K562 (cell line): Measurements from ENCODE around the gene SLC17A8. TPM values are rescaled to one million over a fixed set of nuclear protein-coding genes. Genes with fewer than 3 reads are reported as not detected.

Source experiments
- ATAC-seq: fragments of 200-7000 bp; cut with Tn5 transposase; 3 replicates; pipeline ENCODE4 v1.9.1; 2020; ENCODE audit warnings: moderate library complexity
- BruUV-seq: library from RNA; stranded (reverse); fragments of 400-500 nt; replicated peaks from 2 replicates; lab custom pipeline; 2021; lab: Mats Ljungman, UMichigan
- CTCF ChIA-PET: fragments of 300-600 bp; formaldehyde crosslinking; extraction: SDS; loops from one replicate; lab custom pipeline; 2021; ENCODE audit warnings: low intra/inter-chr PET ratio; lab: Yijun Ruan, JAX
- POLR2A ChIA-PET: fragments of 300-600, 350-650 bp; sonication (Branson Sonifier 250); formaldehyde crosslinking; extraction: SDS; loops from one replicate; lab custom pipeline; 2021; ENCODE audit warnings: antibody characterized with exemption, inconsistent platforms; lab: Yijun Ruan, JAX
- DNase-seq, 4 experiments: peaks; one replicate each; pipeline versions ENCODE4 v3.0.0 to v3.0.0-alpha.2; 2011 to 2018; ENCODE audit warnings: low spot score in 3 of 4, mixed read lengths in 3 of 4; ENCODE audit errors: extremely low read depth in 1 of 4
- FAIRE-seq: peaks from 2 replicates; lab custom pipeline; 2011; peaks lifted over from hg19 to GRCh38; lab: Jason Lieb, UNC
- H2AFZ ChIP-seq: 2 replicates; pipeline ENCODE4 v1.6.0; 2011; ENCODE audit warnings: low read depth, low read length, control low read depth, inconsistent platforms
- H3K27ac ChIP-seq: fragments of 200-600 bp; 3 replicates; pipeline ENCODE4 v1.8.0; 2011; ENCODE audit warnings: low read depth, mild to moderate bottlenecking, control low read depth, inconsistent platforms, low read length, moderate library complexity, mixed read lengths; ENCODE audit errors: extremely low read depth
- H3K27me3 ChIP-seq, 2 experiments: fragments of 300-600 bp in 1 of 2; 2 replicates in 1 of 2; 3 replicates in 1 of 2; pipeline versions ENCODE4 v1.6.0 to v1.8.0; 2011; ENCODE audit warnings: inconsistent platforms in 2 of 2, low read length in 2 of 2, mild to moderate bottlenecking in 1 of 2, mixed read lengths in 1 of 2, moderate library complexity in 1 of 2; ENCODE audit not compliant: control insufficient read depth in 2 of 2, insufficient read depth in 2 of 2
- H3K36me3 ChIP-seq: fragments of 300-600 bp; 3 replicates; pipeline ENCODE4 v1.8.0; 2011; ENCODE audit warnings: mild to moderate bottlenecking, low read length, inconsistent platforms; ENCODE audit not compliant: control insufficient read depth, insufficient read depth
- H3K4me1 ChIP-seq, 2 experiments: fragments of 200-600 bp in 1 of 2; replicated peaks in 1 of 2; 2 replicates in 1 of 2; 3 replicates in 1 of 2; pipeline versions ENCODE4 v1.5.1 to v1.8.0; 2011; ENCODE audit warnings: inconsistent platforms in 2 of 2, low read length in 2 of 2, mild to moderate bottlenecking in 1 of 2, mixed read lengths in 1 of 2, moderate library complexity in 1 of 2; ENCODE audit not compliant: control insufficient read depth in 2 of 2, insufficient read depth in 2 of 2
- H3K4me2 ChIP-seq: 2 replicates; pipeline ENCODE4 v1.6.1; 2011; ENCODE audit warnings: low read length, control low read depth, inconsistent platforms, mixed read lengths; ENCODE audit not compliant: insufficient read depth
- H3K4me3 ChIP-seq: fragments of 200-600 bp; sonication (generic), shearing (Covaris generic); 2 replicates; pipeline ENCODE4 v1.5.1; 2016; ENCODE audit warnings: control low read depth, inconsistent platforms
- H3K79me2 ChIP-seq: fragments of 200-600 bp; 3 replicates; pipeline ENCODE4 v1.8.0; 2011; ENCODE audit warnings: low read length, inconsistent platforms; ENCODE audit not compliant: control insufficient read depth, insufficient read depth
- H3K9ac ChIP-seq, 2 experiments: 2 replicates each; pipeline versions ENCODE4 v1.6.0 to v1.6.1; 2011; ENCODE audit warnings: low read depth in 2 of 2, low read length in 2 of 2, control low read depth in 1 of 2, inconsistent platforms in 1 of 2, mild to moderate bottlenecking in 1 of 2, mixed read lengths in 1 of 2; ENCODE audit not compliant: insufficient read depth in 1 of 2
- H3K9me1 ChIP-seq: one replicate; pipeline ENCODE4 v1.6.0; 2011; ENCODE audit warnings: inconsistent platforms, mild to moderate bottlenecking, low read length, moderate library complexity; ENCODE audit not compliant: control insufficient read depth, insufficient read depth
- H3K9me3 ChIP-seq: replicated peaks from 2 replicates; pipeline ENCODE4 v1.5.1; 2011; ENCODE audit warnings: low read depth, low read length, inconsistent platforms; ENCODE audit not compliant: control insufficient read depth, insufficient read depth
- H4K20me1 ChIP-seq: replicated peaks from 2 replicates; pipeline ENCODE4 v1.6.1; 2011; ENCODE audit warnings: low read length, inconsistent platforms, mixed read lengths; ENCODE audit not compliant: control insufficient read depth, insufficient read depth
- CBX2 ChIP-seq: fragments of 200-600 bp; sonication (generic); IDR thresholded peaks from one replicate; pipeline ENCODE4 v1.6.1; 2012; ENCODE audit warnings: mild to moderate bottlenecking, low read length, inconsistent platforms; ENCODE audit not compliant: insufficient read depth, poor library complexity, severe bottlenecking
- EHMT2 ChIP-seq: fragments of 450-650 bp; IDR thresholded peaks from 2 replicates; pipeline ENCODE4 v1.6.1; 2018; ENCODE audit warnings: antibody characterized with exemption
- ELK3 ChIP-seq: fragments of 450-650 bp; formaldehyde crosslinking; IDR thresholded peaks from 2 replicates; pipeline ENCODE4 v1.4.0; 2020; ENCODE audit warnings: mild to moderate bottlenecking
- ETV6 ChIP-seq, 3 experiments: fragments of 150-350 bp in 1 of 3; sonication (generic) in 1 of 3; formaldehyde crosslinking in 1 of 3; IDR thresholded peaks; 2 replicates each; pipeline versions ENCODE4 v1.6.1 to v1.8.0; 2014 to 2022; ENCODE audit warnings: borderline replicate concordance in 2 of 3, low read depth in 2 of 3, antibody characterized with exemption in 1 of 3, low read length in 1 of 3, mild to moderate bottlenecking in 1 of 3, missing genetic modification reagents in 1 of 3
- GTF2F1 ChIP-seq: IDR thresholded peaks from 2 replicates; pipeline ENCODE4 v1.6.1; 2011; ENCODE audit warnings: low read depth, low read length, improper control_type of control experiment
- MCM2 ChIP-seq: fragments of 450-650 bp; IDR thresholded peaks from 2 replicates; pipeline ENCODE4 v1.6.1; 2017; ENCODE audit warnings: low read depth, mild to moderate bottlenecking
- PHB2 ChIP-seq: fragments of 450-650 bp; IDR thresholded peaks from 2 replicates; pipeline ENCODE4 v1.6.1; 2017; ENCODE audit warnings: low read depth
- PHF8 ChIP-seq: fragments of 200-600 bp; sonication (generic); IDR thresholded peaks from 2 replicates; pipeline ENCODE4 v1.6.1; 2012; ENCODE audit warnings: mixed run types, mild to moderate bottlenecking, inconsistent platforms, low read length, moderate library complexity, borderline replicate concordance
- RAD21 ChIP-seq, 2 experiments: fragments of 250-450 bp in 1 of 2; fragments of 450-650 bp in 1 of 2; sonication (Bioruptor Pico) in 1 of 2; formaldehyde crosslinking in 1 of 2; IDR thresholded peaks in 1 of 2; conservative IDR thresholded peaks in 1 of 2; 2 replicates each; pipeline versions ENCODE4 v1.4.0 to v1.8.0; 2020 to 2022; ENCODE audit warnings: mild to moderate bottlenecking in 2 of 2, moderate library complexity in 1 of 2
- SMAD1 ChIP-seq: fragments of 150-350 bp; IDR thresholded peaks from 2 replicates; pipeline ENCODE4 v1.6.1; 2014; ENCODE audit warnings: low read length, low read depth; ENCODE audit not compliant: partially characterized antibody
- TFAM ChIP-seq: fragments of 250-450 bp; sonication (Bioruptor Pico); conservative IDR thresholded peaks from 2 replicates; pipeline ENCODE4 v1.5.0; 2021; ENCODE audit warnings: mild to moderate bottlenecking, moderate library complexity
- YY1 ChIP-seq, 3 experiments: IDR thresholded peaks; 2 replicates each; pipeline ENCODE4 v1.6.1; 2011; ENCODE audit warnings: low read length in 2 of 3, mild to moderate bottlenecking in 2 of 3, moderate library complexity in 2 of 3, borderline replicate concordance in 1 of 3, control low read depth in 1 of 3, low read depth in 1 of 3; ENCODE audit not compliant: insufficient read depth in 3 of 3, insufficient replicate concordance in 2 of 3, control insufficient read depth in 1 of 3, insufficient read length in 1 of 3; ENCODE audit errors: extremely low read depth in 1 of 3
- ZNF253 ChIP-seq: fragments of 250-450 bp; sonication (Bioruptor Pico); conservative IDR thresholded peaks from 2 replicates; pipeline ENCODE4 v1.6.1; 2021; ENCODE audit warnings: mild to moderate bottlenecking
- WGBS: fragments of 100-300 bp; shearing (Covaris generic); methylation state at CpG from one replicate; pipeline ENCODE4 v1.1.6; 2016; ENCODE audit warnings: low coverage, mixed read lengths; ENCODE audit not compliant: insufficient coverage; ENCODE audit errors: missing lambda C conversion rate; 5-methylcytosine and 5-hydroxymethylcytosine counted together
- in situ Hi-C: fragments of 300-500 bp; cut with MboI; formaldehyde crosslinking; loops from 4 replicates; pipeline ENCODE4 v1.15.0; 2018; ENCODE audit warnings: inconsistent platforms, mixed read lengths
- intact Hi-C: fragments of 100-400 bp; cut with micrococcal nuclease; formaldehyde crosslinking; loops from 2 replicates; pipeline ENCODE4 v1.14.2; 2022
- polyA plus RNA-seq, 8 experiments: library from polyadenylated mRNA; depleted of rRNA in 4 of 8; stranded (reverse) in 5 of 8; unstranded in 3 of 8; fragments of >200 nt; fragmentation: Nextera tagmentation in 2 of 8; fragmentation: Illumina TruSeq in 1 of 8; extraction: Ambion mirVana in 2 of 8; extraction: Trizol in 1 of 8; gene quantifications; 2 replicates each; pipeline versions ENCODE4 v1.2.1 to v1.2.3, GENCODE V29; 2011 to 2014; ENCODE audit warnings: inconsistent platforms in 1 of 8, missing spikeins in 1 of 8
- total RNA-seq, 7 experiments: library from RNA; depleted of rRNA in 6 of 7; stranded (reverse); fragments of >200 nt in 6 of 7; fragmentation: Illumina TruSeq in 2 of 7; extraction: Trizol in 2 of 7; gene quantifications; 2 replicates each; pipeline versions ENCODE4 v1.2.1 to v1.2.3, GENCODE V29; 2011 to 2021; ENCODE audit warnings: low replicate concordance in 1 of 7

The SLC17A8 gene
- total and polyA plus RNA-seq, 9 of the 15 experiments (the other 6 are each of a cell fraction or from before 2014, with no cell fraction given), result 0.03 TPM; not detected in 8

DNA sequence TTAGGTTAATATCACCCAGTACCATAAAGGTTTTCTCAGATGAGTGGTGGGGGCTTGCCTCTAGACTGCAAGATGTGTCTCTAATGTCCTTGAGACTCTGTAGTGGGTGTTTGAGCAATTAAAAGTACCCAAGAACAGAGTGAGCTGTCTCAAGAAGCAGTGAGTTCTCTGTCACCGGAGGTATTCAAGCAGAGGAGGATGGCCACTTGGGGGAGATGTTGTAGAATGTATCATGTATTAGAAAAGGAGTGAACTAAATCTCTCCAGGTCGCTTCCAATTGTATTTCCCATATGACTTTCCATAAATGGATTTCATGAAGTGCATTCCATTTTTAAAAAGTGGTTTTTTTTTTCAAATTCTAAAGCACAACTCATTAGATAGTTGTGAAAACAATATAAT, 35.0 kb downstream of the SLC17A8 start (continued):
- no peak for TF ChIP-seq SMAD1
- no peak for TF ChIP-seq CBX2
- peak; percentile 34 to 37; a peak in 3 of 4 replicates for TF ChIP-seq RAD21 (CRISPR knock-in tag; conservative IDR thresholded peaks at IDR 0.05 in 1 of 2, IDR thresholded peaks at IDR 0.05 in 1 of 2)
- TF ChIP-seq PHB2, result no peak
- no peak for TF ChIP-seq GTF2F1
- no peak for TF ChIP-seq EHMT2

GRCh38 chr12:100393200-100393599, 36.3 kb downstream of the SLC17A8 start:
- Histone ChIP-seq H3K4me1 (no peaks in the 10 kb centered on the region), H3K9ac (no peak overlapping the region), H3K79me2 (no peaks in the 10 kb centered on the region), H3K4me2 (no peak overlapping the region), H2AFZ (no peak overlapping the region), H3K9me1 (no peaks in the 10 kb centered on the region), H3K27ac (no peak overlapping the region), H3K36me3 (no peaks in the 10 kb centered on the region), H3K9me3 (no peaks in the 10 kb centered on the region), H3K27me3 (0 out of 5 replicates have a peak, but pooled peaks cover 0 to 2% of the 10 kb centered on the region in 2 experiments), H4K20me1 (no peaks in the 10 kb centered on the region), H3K4me3 (no peak overlapping the region)
- ChIA-PET CTCF (no interaction called here), POLR2A (no interaction called here)
- no peak for TF ChIP-seq ETV6 (IDR thresholded peaks at IDR 0.05; ENCODE audit: borderline replicate concordance in 1 of 2, low read depth in 2 of 2, low read length in 1 of 2)
- no peak for TF ChIP-seq ETV6 (CRISPR knock-in tag; IDR thresholded peaks at IDR 0.05; ENCODE audit: borderline replicate concordance)
- TF ChIP-seq RAD21 (CRISPR knock-in tag; conservative IDR thresholded peaks at IDR 0.05 in 1 of 2, IDR thresholded peaks at IDR 0.05 in 1 of 2), result no peak
- no peak for TF ChIP-seq MCM2
- TF ChIP-seq TFAM (CRISPR knock-in tag), result no peak
- no peak for TF ChIP-seq YY1 (IDR thresholded peaks at IDR 0.05; ENCODE audit: borderline replicate concordance in 1 of 3, control insufficient read depth in 1 of 3, extremely low read depth in 1 of 3, insufficient read depth in 3 of 3, insufficient read length in 1 of 3, insufficient replicate concordance in 2 of 3, low read depth in 1 of 3, low read length in 2 of 3)
- TF ChIP-seq PHF8, result no peak
- TF ChIP-seq ELK3 (CRISPR knock-in tag), result no peak
- TF ChIP-seq ZNF253 (CRISPR knock-in tag), result no peak
- intact Hi-C loops, result no loop called here
- WGBS, result 7% methylated on average over 6 of the region's 6 CpGs
- in situ Hi-C loops, result no loop called here
- no TSS peak for BruUV-seq
- FAIRE-seq, result no peak
- no peak for ATAC-seq
- no peak for DNase-seq
